ENCODE data around the gene LRRC10B.

LRRC10B gene

GRCh38 chr11:61510166-61510919 is 1.8 kb downstream of the LRRC10B start:
- DNase-seq: no peak

GRCh38 chr11:61510974-61511373 is 2.4 kb downstream of the LRRC10B start:
- DNase-seq: no peak

GRCh38 chr11:61511383-61511782 is 2.8 kb downstream of the LRRC10B start:
- no peak for DNase-seq

GRCh38 chr11:61512435-61512834 is 3.9 kb downstream of the LRRC10B start:
- no peak for DNase-seq

GRCh38 chr11:61513143-61513765 is 4.7 kb downstream of the LRRC10B start:
- no peak for DNase-seq

- no peak for DNase-seq
Measured at GRCh38 chr11:61514050-61514917, 5.7 kb downstream of the LRRC10B start.

- DNase-seq: no peak
Measured at GRCh38 chr11:61515686-61516085, 7.1 kb downstream of the LRRC10B start.

GRCh38 chr11:61516191-61516590 is 7.6 kb downstream of the LRRC10B start:
- no peak for DNase-seq

- DNase-seq: peak; percentile 37
Measured at GRCh38 chr11:61516675-61517572, 8.4 kb downstream of the LRRC10B start.

GRCh38 chr11:61518032-61518795 is 9.7 kb downstream of the LRRC10B start:
- DNase-seq: no peak

- no peak for DNase-seq
Measured at GRCh38 chr11:61522881-61523280, 14.3 kb downstream of the LRRC10B start.

- DNase-seq: no peak
Measured at GRCh38 chr11:61524446-61524845, 15.9 kb downstream of the LRRC10B start.

GRCh38 chr11:61524963-61525587 is 16.5 kb downstream of the LRRC10B start:
- no peak for DNase-seq

- no peak for DNase-seq
Measured at GRCh38 chr11:61526229-61526628, 17.7 kb downstream of the LRRC10B start.

- DNase-seq: no peak
Measured at GRCh38 chr11:61526956-61527731, 18.6 kb downstream of the LRRC10B start.

GRCh38 chr11:61528114-61528513 is 19.6 kb downstream of the LRRC10B start:
- DNase-seq: no peak

GRCh38 chr11:61529537-61530225 is 21.1 kb downstream of the LRRC10B start:
- no peak for DNase-seq

- DNase-seq: no peak
Measured at GRCh38 chr11:61531044-61531443, 22.5 kb downstream of the LRRC10B start.

- DNase-seq: peak; percentile 17
Measured at GRCh38 chr11:61532134-61533038, 23.8 kb downstream of the LRRC10B start.

All from activated CD4-positive, alpha-beta T cell treated with anti-CD3 and anti-CD28 coated beads for 1 hour (primary cell).